Mesendoderm (in vitro differentiated cells): ENCODE measurements around the gene MDGA2.

Experiments used
- DNase-seq: peaks from one replicate; pipeline ENCODE4 v3.0.0; 2013
- H2AK5ac ChIP-seq: 2 replicates; pipeline ENCODE4 v1.6.1; 2013; ENCODE audit warnings: low read length, inconsistent platforms
- H2BK120ac ChIP-seq: 2 replicates; pipeline ENCODE4 v1.6.1; 2013; ENCODE audit warnings: low read depth, mild to moderate bottlenecking, low read length, moderate library complexity, mixed read lengths
- H2BK15ac ChIP-seq: replicated peaks from 2 replicates; pipeline ENCODE4 v1.6.1; 2013; ENCODE audit warnings: low read depth, mild to moderate bottlenecking, moderate library complexity
- H2BK5ac ChIP-seq: 2 replicates; pipeline ENCODE4 v1.6.1; 2013; ENCODE audit warnings: low read length, inconsistent platforms
- H3K18ac ChIP-seq: 2 replicates; pipeline ENCODE4 v1.6.1; 2013; ENCODE audit warnings: mild to moderate bottlenecking, low read length, mixed read lengths
- H3K23ac ChIP-seq: one replicate; pipeline ENCODE4 v1.6.1; 2013; ENCODE audit warnings: low read length
- H3K27ac ChIP-seq: 2 replicates; pipeline ENCODE4 v1.5.1; 2013; ENCODE audit warnings: low read depth, mild to moderate bottlenecking, inconsistent platforms, low read length, moderate library complexity
- H3K27me3 ChIP-seq: 2 replicates; pipeline ENCODE4 v1.6.1; 2013; ENCODE audit warnings: low read length, control low read depth, mild to moderate bottlenecking, inconsistent platforms; ENCODE audit not compliant: insufficient read depth, poor library complexity
- H3K36me3 ChIP-seq: 2 replicates; pipeline ENCODE4 v1.6.1; 2013; ENCODE audit warnings: low read length, inconsistent platforms; ENCODE audit not compliant: control insufficient read depth, insufficient read depth
- H3K4ac ChIP-seq: one replicate; pipeline ENCODE4 v1.6.1; 2013; ENCODE audit warnings: low read depth, mild to moderate bottlenecking, low read length, moderate library complexity
- H3K4me1 ChIP-seq: 2 replicates; pipeline ENCODE4 v1.6.1; 2013; ENCODE audit warnings: low read depth, low read length, inconsistent platforms; ENCODE audit not compliant: control insufficient read depth
- H3K4me2 ChIP-seq: 2 replicates; pipeline ENCODE4 v1.6.1; 2013; ENCODE audit warnings: low read length
- H3K4me3 ChIP-seq: 2 replicates; pipeline ENCODE4 v1.5.1; 2013; ENCODE audit warnings: mild to moderate bottlenecking, low read length
- H3K56ac ChIP-seq: one replicate; pipeline ENCODE4 v1.6.1; 2013; ENCODE audit warnings: low read length
- H3K79me1 ChIP-seq: 2 replicates; pipeline ENCODE4 v1.6.1; 2013; ENCODE audit warnings: low read length, inconsistent platforms
- H3K79me2 ChIP-seq: 2 replicates; pipeline ENCODE4 v1.6.1; 2013; ENCODE audit warnings: mild to moderate bottlenecking, low read length; ENCODE audit not compliant: control insufficient read depth, insufficient read depth
- H3K9ac ChIP-seq: 2 replicates; pipeline ENCODE4 v1.6.1; 2013; ENCODE audit warnings: low read length, inconsistent platforms
- H4K5ac ChIP-seq: one replicate; pipeline ENCODE4 v1.6.1; 2013; ENCODE audit warnings: low read length
- H4K8ac ChIP-seq: one replicate; pipeline ENCODE4 v1.6.1; 2013; ENCODE audit warnings: low read depth, mild to moderate bottlenecking, control low read depth, low read length, moderate library complexity
- WGBS: extraction: QIAGEN DNeasy Blood & Tissue Kit; methylation state at CpG from one replicate; pipeline ENCODE4 v1.1.7; 2013; ENCODE audit warnings: low lambda C conversion rate, missing lambda C conversion rate; ENCODE audit not compliant: insufficient coverage; ENCODE audit errors: extremely low coverage; 5-methylcytosine and 5-hydroxymethylcytosine counted together

Gene MDGA2

DNA sequence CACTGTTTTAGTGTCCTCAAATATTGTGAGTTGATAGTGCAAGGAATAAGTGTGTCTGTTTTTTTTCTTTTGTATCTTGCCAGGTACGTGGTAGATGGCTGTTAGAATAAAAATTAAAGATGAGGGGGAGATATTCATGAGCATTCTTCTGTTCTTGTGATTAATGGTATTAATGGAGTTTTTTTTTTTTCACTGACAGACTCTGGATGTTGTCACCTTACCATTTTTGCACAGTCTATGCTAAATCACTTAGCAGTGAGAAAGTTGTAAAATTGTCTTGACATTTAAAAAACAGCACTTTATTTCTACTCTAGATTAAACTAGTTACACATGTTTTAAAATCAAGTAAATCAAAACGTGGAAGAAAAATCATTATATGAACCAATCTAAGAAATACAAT is 204.3 kb downstream of the MDGA2 start:
- H3K18ac ChIP-seq, result no peak overlapping the region
- no peak for DNase-seq
- no peak overlapping the region for H3K4me2 ChIP-seq
- H2BK120ac ChIP-seq, result no peak overlapping the region
- H3K4ac ChIP-seq, result no peak overlapping the region
- H4K5ac ChIP-seq, result no peak overlapping the region
- no peaks in the 10 kb centered on the region for H3K27me3 ChIP-seq
- H4K8ac ChIP-seq, result no peak overlapping the region
- H3K9ac ChIP-seq, result no peak overlapping the region
- H2BK5ac ChIP-seq, result no peak overlapping the region
- H3K79me2 ChIP-seq, result no peaks in the 10 kb centered on the region
- H2BK15ac ChIP-seq, result no peak overlapping the region
- WGBS, result no CpG with 5 or more reads among the region's 2 CpGs
- H3K23ac ChIP-seq, result no peak overlapping the region
- no peaks in the 10 kb centered on the region for H3K4me1 ChIP-seq
- H3K56ac ChIP-seq, result no peak overlapping the region
- H3K4me3 ChIP-seq, result no peak overlapping the region
- no peak overlapping the region for H2AK5ac ChIP-seq
- H3K79me1 ChIP-seq, result no peaks in the 10 kb centered on the region
- no peak overlapping the region for H3K27ac ChIP-seq
- no peaks in the 10 kb centered on the region for H3K36me3 ChIP-seq

DNA sequence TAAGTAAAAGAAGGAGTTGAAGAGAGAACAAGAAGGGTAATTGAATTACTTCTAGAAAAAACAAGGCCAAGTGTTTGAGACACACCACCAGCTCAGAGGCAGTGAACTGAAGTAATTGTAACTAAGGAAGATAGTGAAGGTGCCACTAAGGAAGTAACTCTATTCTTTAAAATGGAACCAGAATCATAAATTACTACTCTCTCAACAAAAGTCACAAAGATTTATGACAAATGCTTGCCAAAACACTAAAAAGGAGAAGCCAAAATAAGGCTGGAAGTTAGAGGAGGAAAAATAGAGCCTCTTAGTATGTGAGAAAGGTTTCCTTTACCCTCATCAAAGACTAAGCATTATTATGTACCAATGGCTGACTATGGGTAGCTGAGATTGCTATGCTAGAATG is 208.5 kb downstream of the MDGA2 start:
- Histone ChIP-seq H3K18ac (no peak overlapping the region), H3K4me1 (no peaks in the 10 kb centered on the region), H3K23ac (no peak overlapping the region), H3K79me1 (no peaks in the 10 kb centered on the region), H2AK5ac (no peak overlapping the region), H3K79me2 (no peaks in the 10 kb centered on the region), H3K27me3 (no peaks in the 10 kb centered on the region), H4K8ac (no peak overlapping the region), H3K4me3 (no peak overlapping the region), H4K5ac (no peak overlapping the region), H2BK15ac (no peak overlapping the region), H3K36me3 (no peaks in the 10 kb centered on the region), H3K56ac (no peak overlapping the region), H2BK120ac (no peak overlapping the region), H3K9ac (no peak overlapping the region), H3K27ac (no peak overlapping the region), H2BK5ac (no peak overlapping the region), H3K4ac (no peak overlapping the region), H3K4me2 (no peak overlapping the region)
- DNase-seq, result no peak

DNA sequence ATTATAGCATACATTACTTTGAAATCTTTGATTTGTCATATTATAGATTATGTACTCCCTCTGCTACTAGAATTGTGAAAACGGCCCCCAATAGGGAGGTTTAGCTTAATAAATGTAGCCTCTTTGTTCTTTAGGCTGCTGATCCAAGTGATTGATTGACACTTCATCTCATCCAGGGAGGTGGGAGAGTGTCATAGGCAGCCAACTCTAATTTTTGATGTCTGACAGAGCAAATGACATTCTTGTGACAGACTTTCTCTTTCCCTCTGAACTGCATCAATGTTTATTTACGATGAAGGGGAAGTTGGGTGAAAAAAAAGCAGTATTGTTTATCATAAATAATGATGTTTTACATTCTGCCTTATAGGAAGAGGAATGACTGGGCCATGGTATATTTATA is 221.4 kb downstream of the MDGA2 start:
- Histone ChIP-seq H2AK5ac (no peak overlapping the region), H2BK5ac (no peak overlapping the region), H3K9ac (no peak overlapping the region), H3K56ac (no peak overlapping the region), H3K36me3 (no peaks in the 10 kb centered on the region), H3K4me1 (no peaks in the 10 kb centered on the region), H3K79me1 (no peaks in the 10 kb centered on the region), H2BK15ac (no peak overlapping the region), H3K79me2 (no peaks in the 10 kb centered on the region), H3K23ac (no peak overlapping the region), H3K4me3 (no peak overlapping the region), H3K4me2 (no peak overlapping the region), H3K18ac (no peak overlapping the region), H3K27me3 (no peaks in the 10 kb centered on the region), H3K27ac (no peak overlapping the region), H2BK120ac (no peak overlapping the region), H4K8ac (no peak overlapping the region), H3K4ac (no peak overlapping the region), H4K5ac (no peak overlapping the region)
- no CpG with 5 or more reads among the region's 2 CpGs for WGBS
- DNase-seq, result no peak

DNA sequence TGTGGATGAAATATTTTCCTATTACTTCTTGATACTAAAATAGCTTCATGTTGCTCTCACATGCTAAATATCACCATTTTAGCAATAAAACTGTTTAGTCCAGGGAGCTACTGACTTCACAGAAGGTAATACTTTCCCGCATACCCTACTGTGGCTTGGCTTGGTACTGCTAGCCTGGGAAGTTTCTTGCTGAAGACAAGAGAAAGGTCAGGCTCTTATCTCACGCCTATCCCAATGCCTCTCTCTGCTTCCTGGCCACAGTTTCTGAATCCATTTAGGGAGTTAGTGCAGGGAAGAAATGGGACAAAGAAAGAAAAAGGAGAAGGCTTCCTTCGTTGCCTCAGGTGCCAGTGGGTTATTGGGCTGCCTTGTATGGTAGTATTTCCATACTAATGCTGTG is 228.3 kb downstream of the MDGA2 start:
- no peaks in the 10 kb centered on the region for H3K27me3 ChIP-seq
- H3K4me3 ChIP-seq, result no peak overlapping the region
- no peak overlapping the region for H3K9ac ChIP-seq
- no CpG with 5 or more reads among the region's 3 CpGs for WGBS
- H4K5ac ChIP-seq, result no peak overlapping the region
- H3K18ac ChIP-seq, result no peak overlapping the region
- no peaks in the 10 kb centered on the region for H3K36me3 ChIP-seq
- no peak overlapping the region for H3K27ac ChIP-seq
- H2BK15ac ChIP-seq, result no peak overlapping the region
- H2BK5ac ChIP-seq, result no peak overlapping the region
- no peak overlapping the region for H4K8ac ChIP-seq
- H3K4ac ChIP-seq, result no peak overlapping the region
- peaks cover 2% of the 10 kb centered on the region for H3K4me1 ChIP-seq
- no peaks in the 10 kb centered on the region for H3K79me1 ChIP-seq
- no peak overlapping the region for H2AK5ac ChIP-seq
- no peaks in the 10 kb centered on the region for H3K79me2 ChIP-seq
- peak; percentile 63 for DNase-seq
- no peak overlapping the region for H2BK120ac ChIP-seq
- no peak overlapping the region for H3K56ac ChIP-seq
- H3K4me2 ChIP-seq, result no peak overlapping the region
- H3K23ac ChIP-seq, result no peak overlapping the region

DNA sequence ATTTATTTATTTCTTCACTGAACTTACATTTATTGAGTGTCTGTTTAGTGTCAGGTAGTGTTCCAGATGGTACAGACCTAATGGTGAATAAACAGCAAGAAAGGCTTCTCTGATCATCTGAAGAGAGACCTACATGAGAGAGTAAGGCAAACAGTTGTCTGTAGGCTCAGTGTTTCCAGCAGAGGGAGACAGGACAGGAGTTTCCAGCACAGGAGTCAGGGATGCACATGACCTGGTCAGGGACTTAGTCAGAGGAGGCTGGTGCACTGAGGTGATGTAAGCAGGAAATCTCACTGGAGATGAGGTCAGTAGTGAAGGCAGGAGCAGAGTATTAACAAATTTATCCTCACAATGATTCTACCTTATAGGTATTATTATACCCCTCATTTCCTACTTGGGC is 233.2 kb downstream of the MDGA2 start:
- Histone ChIP-seq H3K79me1 (no peaks in the 10 kb centered on the region), H2BK120ac (no peak overlapping the region), H3K36me3 (no peaks in the 10 kb centered on the region), H3K4me3 (no peak overlapping the region), H3K4me1 (peaks cover 2% of the 10 kb centered on the region), H2BK15ac (no peak overlapping the region), H3K9ac (no peak overlapping the region), H2AK5ac (no peak overlapping the region), H4K8ac (no peak overlapping the region), H3K4ac (no peak overlapping the region), H3K18ac (no peak overlapping the region), H3K27ac (no peak overlapping the region), H2BK5ac (no peak overlapping the region), H3K56ac (no peak overlapping the region), H3K4me2 (no peak overlapping the region), H3K23ac (no peak overlapping the region), H3K79me2 (no peaks in the 10 kb centered on the region), H3K27me3 (no peaks in the 10 kb centered on the region), H4K5ac (no peak overlapping the region)
- peak; percentile 93 for DNase-seq

DNA sequence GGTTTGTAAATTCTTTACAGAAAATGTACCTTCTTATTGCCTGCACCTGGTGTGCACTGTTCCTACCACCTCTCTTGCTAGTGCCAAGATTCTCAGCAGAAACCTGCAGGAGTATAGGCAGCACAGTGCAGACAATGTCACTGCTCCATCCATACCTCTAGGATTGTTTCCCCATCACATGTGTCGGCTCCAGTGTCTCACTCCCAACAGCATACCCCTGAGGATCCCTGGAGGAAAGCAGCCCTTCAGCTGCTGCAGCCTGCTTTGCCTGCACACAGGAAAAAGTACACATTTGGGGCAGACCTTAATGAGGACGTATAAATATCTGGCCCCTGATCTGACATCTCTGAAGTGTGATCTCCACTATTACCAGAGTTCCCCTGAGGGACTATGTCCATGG is 235.5 kb downstream of the MDGA2 start:
- H3K79me1 ChIP-seq, result no peaks in the 10 kb centered on the region
- H2AK5ac ChIP-seq, result no peak overlapping the region
- no peak overlapping the region for H2BK15ac ChIP-seq
- no peak overlapping the region for H2BK120ac ChIP-seq
- no peak overlapping the region for H4K5ac ChIP-seq
- H3K4me1 ChIP-seq, result peaks cover 2% of the 10 kb centered on the region
- no peak overlapping the region for H3K23ac ChIP-seq
- H3K4me2 ChIP-seq, result no peak overlapping the region
- H3K4me3 ChIP-seq, result no peak overlapping the region
- H3K9ac ChIP-seq, result no peak overlapping the region
- H3K27me3 ChIP-seq, result no peaks in the 10 kb centered on the region
- no peaks in the 10 kb centered on the region for H3K79me2 ChIP-seq
- DNase-seq, result peak; percentile 16
- H2BK5ac ChIP-seq, result no peak overlapping the region
- no peak overlapping the region for H3K27ac ChIP-seq
- no peak overlapping the region for H3K18ac ChIP-seq
- H4K8ac ChIP-seq, result no peak overlapping the region
- WGBS, result no CpG with 5 or more reads among the region's 2 CpGs
- H3K4ac ChIP-seq, result no peak overlapping the region
- H3K56ac ChIP-seq, result no peak overlapping the region
- H3K36me3 ChIP-seq, result no peaks in the 10 kb centered on the region
